ENCODE results near the gene IPPK.
A peak's percentile ranks its signal among the peaks of the same experiment; 100 is the strongest.
"Not testable (repeated sequence)": the region's sequence is repeated elsewhere in the genome, so short reads cannot be mapped to it uniquely, and the experiment has no call there.

IPPK gene

DNA sequence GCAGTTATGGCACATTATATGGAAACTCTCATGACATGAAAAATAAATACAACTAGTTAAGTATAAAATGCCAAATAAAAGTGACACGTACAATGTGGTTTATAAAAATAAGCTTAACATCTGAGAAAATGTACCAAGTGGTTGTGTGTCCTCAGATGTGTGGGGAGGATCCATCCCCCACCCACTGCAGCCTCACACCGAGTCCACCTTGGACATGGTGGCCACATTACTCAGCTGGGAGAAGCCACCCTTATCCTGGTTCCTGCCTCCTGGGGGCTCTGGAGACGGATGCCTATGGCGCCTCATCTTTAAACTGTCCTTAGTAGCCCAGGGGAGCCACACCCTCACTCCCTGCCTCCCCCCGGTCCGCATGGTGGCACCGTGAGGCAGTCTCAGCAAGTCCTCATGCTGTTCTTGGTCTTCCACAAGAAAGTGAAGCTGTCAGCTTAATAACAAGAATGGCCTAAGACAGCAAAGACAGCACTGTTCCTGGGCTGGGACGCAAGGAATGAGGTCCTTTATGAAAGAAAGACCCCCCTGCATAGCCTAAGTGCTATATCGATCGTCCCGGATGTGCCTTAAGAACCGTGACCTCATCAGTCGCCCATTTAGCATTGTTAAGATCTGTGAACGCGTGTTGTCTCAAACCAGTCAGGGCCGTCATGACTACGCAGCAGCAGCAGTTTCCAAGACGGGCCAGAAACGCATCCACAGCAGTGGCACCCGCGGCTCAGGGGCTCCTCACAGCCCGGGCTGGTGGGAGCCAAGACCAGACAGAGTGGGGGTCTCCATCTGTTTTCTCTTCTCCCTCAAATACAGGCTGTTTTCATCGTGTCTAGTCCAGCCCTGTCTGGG is 56.4 kb downstream of the IPPK start:
- no peak for DNase-seq (ENCODE audit: low read depth)

DNA sequence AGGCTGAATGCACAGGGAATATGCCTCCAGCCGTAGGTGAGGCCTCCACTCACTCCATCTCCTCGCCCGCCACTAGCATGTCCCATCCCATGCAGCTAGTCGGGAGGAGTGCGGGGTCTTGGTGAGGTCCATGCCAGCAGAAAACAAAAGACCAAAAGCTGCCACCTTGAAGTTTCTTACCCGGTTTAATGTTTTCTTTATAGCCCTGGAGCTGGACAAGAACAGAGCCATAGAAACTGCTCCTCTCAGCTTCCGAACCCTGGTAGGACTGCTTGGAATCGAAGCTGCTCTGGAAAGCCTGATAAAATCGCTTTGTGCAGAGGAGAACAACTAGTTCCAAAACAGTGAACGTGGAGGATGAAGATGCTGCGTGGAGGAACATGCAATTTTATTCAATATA is 57.1 kb downstream of the IPPK start:
- DNase-seq (ENCODE audit: low read depth) = no peak

DNA sequence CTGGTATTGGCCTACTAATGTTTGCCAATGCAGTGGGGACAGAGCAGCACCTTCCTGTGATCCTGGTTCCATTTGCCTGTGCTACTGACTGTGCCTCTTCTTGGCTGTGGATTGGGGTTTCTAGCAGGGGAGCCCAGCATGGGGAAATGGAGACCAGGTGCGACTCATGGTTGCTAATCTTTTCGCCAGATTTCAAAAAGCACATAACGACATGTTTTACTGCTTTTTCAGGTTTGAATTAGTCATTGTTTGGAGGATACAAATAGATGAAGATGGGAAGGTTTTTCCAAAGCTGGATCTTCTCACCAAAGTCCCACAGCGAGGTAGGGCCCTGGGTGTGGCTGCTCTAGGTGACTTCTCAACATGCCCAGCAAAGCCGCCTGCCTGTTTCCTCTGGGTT is 57.6 kb downstream of the IPPK start:
- no peak for DNase-seq (ENCODE audit: low read depth)

DNA sequence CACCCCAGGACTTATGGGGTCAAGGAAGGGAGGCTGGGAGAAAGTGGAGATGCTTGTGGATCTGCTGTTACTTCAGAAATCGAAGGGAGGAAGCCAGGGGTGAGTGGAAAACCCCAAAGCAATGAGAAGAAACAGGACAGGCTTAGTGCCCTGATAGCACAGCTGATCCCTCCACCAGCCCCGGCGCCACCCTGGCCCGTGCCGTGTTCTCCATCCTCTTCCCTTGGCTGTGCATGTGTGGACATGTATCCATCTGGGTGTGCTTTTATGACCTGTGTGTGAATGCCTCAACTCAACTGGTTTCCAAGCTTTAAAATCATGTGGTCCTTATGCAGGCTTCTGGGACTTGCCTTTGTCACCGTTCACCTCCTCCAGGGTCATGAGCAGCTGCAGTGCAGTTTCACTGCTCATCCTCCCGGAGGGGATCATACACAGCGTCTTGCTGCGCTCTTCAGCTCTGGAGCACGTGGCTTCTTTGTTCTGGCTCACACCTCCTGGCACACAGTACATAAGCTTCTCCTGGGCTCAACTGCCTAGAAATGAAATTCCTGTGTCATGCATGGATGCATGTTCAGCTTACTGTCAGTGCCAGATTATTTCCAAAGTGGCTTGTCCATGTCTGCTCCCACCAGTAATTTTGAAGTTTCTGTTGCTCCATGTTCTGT is 58.2 kb downstream of the IPPK start:
- DNase-seq (ENCODE audit: low read depth) = no peak

DNA sequence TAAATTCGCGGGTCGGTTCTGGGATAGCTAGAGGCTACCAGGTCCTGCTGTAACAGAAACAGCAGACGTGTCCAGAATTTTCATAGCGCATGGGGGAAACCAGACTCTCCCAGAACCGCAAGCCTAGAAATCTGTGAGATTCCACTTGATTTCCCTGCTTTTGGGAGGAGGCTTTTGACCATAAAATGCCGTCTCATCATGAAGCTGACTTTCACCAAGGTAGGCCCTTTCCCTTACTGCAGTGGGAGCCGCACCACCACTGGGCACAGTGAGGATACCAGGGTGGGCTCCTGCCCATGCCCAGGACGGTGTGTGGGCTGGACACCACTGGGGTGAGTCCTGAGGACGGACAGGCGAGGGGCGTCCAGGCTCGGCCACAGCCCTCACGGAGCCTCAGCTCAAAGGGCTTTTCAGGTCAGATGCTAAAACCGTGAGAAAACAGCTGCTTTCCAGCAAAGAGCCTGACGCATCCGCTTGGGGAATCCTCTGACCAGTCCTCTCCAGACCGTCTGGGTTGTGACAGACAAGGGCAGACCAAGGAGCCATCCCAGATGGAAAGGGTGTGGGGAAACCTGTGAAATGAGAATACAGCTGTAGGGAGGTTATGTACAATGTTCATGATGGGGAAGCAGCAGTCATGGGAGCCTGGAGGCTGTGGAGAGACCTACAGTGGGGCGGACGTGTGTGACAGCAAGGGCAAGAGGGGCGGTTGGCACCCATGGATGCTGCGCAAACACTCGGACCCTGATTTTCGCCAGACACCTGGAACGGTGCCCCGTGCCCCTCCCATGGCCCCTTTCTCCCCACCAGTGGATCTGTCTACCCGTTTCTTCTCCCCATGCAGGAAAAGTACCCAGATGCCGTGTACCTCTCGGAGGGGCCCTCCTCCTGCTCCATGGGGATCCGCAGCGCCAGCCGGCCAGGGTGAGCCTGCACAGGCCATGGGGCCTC is 59.2 kb downstream of the IPPK start:
- peak; percentile 74 for DNase-seq (ENCODE audit: low read depth)

DNA sequence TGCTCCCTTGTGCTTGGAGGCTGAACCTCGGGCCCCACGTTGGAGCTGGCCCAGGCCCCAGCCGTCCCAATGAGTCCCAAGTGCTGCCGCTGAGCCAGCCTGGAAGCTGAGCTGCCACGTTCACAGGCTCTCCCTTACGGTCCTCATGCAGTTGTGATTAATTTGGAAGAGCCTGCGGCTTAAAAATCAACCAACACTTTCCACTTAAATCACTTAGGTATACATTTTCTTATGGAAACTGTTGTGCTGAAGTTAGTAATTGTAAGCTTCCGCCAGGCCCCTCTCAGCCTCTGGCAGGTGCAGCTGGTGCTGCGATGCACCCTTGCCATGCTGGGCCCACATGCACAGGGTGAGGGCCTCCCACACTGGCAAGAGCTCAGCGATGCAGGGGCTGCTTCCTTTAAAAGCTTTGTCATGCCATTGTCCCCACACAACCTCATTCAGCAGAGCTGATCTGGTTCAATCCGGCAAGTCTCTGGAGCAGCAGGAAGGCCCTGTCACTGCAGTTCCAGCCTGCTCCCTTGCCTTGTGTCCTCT is 61.0 kb downstream of the IPPK start:
- DNase-seq (ENCODE audit: low read depth) = no peak

DNA sequence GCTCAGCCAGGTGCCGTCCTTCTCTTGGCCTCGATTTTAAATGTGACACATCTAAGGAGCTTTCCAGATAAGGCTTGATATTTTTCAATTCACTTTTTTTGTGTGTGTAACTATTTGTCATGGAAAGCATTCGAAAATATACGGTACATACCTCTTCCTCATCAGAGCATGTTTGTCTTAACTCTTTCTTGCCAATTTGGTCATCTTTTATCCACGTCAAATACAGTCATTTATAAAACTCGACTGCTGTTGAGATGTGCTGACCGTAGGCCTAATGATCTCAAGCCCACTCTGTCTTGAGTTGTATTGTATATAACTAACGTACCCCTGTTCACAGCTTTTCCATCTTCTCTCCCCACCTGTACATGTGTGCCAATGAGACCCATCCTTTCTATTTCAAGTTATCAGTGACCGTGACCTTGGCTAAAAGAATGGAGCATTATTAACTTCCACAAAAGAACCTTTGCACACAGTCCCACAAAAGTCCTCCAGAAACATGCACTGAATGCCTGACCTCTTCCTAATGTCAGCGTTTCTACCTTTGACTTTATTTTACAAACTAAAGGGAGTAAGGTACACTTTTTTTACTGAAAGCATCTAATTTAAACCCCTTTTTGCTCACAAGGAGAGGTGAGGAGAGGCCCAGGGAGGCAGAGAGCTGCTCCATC is 61.6 kb downstream of the IPPK start:
- no peak for DNase-seq (ENCODE audit: low read depth)

DNA sequence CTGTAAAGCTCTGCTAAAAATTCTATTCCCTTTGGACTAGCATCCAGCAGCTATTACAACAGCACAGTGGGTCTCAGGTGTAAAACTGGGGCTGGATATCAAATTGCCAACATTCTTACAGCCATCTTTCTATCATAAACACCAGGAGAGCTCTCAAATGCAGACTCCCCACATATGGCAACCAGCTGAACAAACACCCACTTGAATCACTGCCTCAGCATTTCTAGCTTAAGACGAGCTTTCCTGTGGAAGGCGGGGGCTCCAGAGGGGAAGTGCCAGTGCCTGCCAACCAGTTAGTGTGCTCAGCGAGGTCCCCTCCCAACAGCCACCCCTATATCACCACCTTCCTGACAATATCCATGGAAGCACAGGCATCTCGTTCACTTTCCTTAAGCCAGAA is 62.2 kb downstream of the IPPK start:
- peak; percentile 65 for DNase-seq (ENCODE audit: low read depth)

DNA sequence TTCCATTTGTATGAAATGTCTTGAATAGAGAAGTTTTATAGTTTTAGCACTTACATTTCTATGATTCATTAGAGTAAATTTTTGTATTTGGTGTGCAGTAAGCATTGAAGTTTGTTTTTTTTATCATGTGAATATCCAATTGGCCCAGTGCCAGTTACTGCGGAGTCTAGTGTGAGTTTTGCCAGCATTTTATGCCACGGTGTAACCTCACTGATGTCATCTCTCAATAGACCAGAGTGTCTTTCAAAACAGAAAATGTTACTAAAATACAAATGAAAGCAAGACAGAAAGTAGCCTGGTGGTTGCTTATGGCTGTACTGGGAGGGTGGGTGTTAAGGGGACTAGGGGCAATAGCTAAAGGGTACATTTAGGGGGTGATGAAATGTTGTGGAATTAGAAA is 62.8 kb downstream of the IPPK start:
- DNase-seq (ENCODE audit: low read depth) = no peak

DNA sequence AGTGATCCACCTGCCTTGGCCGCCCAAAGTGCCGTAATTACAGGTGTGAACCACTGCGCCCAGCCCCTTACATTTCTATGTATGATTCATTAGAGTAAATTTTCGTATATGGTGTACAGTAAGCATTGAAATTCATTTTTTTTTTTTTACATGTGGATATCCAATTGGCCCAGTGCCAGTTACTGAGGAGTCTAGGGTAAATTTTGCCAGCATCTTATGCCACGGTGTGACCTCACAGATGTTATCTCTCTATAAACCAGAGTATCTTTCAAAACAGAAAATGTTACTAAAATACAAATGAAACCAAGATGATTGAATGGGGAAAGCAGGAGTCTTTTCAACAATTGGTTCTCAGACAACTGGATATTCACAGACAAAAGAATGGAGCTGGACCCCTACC is 64.7 kb downstream of the IPPK start:
- no peak for DNase-seq (ENCODE audit: low read depth)

DNA sequence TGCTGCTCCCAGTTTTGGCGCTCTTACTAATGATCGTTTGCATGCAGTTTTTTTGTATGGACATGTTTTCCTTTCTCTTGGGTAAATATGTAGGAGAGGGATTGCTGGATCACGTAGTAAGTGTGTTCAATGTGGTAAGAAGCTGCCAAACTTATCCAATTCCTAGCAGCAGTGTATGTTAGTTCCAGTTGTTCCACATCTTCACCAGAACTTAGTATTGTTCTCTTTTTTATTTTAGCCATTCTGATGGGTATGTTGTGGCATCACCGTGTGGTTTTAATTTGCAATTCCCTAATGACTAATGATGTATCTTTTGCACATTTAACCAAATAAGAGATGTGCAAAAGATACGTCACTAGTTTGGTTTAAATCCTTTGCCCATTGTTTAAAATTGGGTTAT is 65.9 kb downstream of the IPPK start:
- no peak for DNase-seq (ENCODE audit: low read depth)

DNA sequence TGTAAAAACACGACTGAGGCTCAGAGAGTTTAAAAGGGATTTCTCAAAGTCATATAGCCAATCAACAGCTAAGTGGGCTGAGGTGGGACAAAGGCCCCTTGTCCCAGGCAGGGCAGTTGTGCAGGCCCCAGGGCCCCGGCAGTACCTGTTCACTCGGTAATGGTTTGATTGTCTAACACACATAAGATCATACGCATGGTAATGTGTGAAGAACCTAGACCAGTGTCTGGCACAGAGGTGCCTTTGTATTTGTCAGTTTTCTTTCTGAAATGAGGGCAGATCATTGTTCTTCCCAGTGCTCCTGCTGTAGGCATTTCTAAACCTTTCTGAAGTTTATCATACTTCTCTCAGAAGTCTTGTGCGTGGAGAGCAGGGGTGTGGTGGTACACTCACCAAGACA is 66.8 kb downstream of the IPPK start:
- no peak for DNase-seq (ENCODE audit: low read depth)

DNA sequence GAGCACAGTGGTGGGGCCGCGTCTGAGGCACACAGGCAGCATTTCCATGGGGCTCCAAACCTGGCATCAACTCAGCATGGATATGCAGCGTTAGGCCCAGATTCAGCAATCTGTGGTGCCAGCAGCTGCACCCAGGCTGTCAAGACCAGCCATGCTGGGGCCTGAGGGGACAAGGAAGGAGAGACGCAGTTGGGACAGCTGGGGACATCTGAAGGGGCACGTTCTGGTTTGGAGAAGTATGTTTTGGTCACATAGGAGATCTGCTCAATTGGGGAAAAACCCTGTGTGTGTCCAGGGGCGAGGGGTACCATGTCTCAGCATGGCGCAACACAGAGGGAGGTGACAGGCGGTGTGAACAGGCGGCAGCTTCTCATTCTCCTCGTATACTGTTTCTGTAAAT is 67.5 kb downstream of the IPPK start:
- DNase-seq (ENCODE audit: low read depth) = no peak

DNA sequence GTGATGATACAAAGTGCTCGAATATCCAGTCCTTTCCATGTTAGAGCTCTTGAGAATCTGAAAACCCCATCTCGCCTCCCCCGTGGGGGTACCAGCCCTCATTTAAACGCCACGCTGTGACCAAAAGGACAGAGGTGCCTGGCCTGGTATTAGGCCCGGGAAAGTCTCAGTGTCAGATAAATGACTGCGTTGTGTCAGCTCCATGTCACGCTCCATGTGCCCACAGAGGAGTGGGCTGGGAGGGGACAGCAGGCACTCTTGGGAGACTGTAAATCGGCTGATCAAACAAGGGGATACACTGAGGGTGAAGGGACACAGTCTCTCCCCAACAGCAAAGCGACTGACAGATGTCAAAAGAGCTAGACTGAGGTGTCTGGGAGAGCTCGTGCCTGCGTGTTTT is 68.5 kb downstream of the IPPK start:
- no peak for DNase-seq (ENCODE audit: low read depth)

DNA sequence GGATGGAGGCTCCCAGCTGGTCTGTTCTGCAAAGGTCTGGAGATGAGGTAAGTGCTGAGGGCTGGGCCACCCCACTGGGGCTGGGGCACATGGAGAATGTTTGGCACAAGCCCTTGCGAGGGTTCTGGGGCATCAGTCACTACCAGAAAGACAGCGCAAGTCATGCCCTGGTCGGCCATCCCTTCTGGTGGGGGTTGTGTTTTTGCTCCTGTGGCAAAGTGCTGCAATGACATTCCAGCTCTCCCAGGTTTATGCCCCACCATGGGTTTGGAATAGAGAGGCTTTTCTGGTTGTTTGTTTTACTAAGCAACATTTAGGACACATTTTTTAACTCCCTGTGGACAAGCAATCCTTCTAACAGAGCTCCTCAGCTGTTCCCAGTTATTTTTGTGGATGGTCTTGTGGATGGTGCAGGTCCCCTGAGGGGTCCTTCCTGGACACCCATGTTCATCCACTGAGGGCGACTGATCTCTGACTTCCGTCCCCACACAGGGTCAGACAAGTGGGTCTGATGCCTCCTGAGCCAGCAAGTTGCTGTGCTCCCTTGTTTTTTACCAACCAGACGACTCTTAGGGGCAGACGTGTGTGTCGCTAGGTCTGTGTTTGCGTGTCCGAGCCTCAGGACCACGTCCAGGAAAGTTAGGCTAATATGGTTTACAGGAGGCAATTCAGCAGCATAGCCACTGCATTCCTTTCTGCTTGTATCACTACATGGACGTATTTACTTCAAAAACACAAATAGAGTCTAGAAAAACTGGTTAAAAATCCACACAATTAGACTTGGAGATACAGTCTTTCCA is 69.3 kb downstream of the IPPK start:
- no peak for DNase-seq (ENCODE audit: low read depth)

DNA sequence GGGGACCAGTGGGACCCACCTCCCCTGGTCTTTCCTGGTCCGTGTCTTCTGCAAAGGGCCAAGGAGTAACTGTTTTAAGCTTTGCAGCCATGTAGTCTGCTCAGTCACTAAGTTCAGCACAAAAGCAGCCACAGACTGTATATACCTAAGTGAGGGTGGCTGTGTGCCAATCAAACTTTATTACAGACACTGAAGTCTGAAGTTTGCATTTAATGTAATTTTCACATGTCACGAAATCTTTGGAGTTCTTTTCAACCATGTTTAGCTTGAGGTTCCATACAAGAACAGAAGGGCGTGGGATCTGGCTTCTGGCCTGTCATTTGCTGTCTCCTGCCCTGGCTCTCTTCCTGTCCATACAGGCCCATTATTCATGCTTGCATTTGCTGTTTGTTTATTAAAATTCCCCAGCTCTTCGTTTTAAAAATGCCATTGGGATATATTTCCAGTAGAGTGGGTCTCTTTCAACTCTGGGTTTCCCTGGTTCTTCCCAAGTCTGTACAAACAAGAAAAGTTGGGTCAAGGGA is 69.9 kb downstream of the IPPK start:
- no peak for DNase-seq (ENCODE audit: low read depth)

DNA sequence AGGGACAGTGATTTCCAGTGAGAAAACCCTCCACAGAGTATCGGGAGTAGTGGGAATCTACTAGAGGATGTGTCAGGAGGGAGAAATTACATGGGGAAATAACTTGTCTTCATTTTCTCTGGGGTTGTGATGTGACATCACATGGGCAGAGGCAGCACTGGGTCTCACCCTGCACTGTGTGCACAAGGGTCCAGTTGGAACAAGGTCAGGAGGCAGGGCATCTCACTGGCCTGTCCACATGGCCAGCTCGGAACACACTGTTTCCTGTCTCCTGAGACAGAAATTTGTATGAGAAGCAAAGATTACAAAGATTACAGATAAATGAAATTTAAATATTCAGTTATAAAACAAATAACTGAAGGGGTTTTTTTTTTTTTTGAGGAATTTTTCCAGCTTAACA is 71.5 kb downstream of the IPPK start:
- DNase-seq (ENCODE audit: low read depth) = no peak

DNA sequence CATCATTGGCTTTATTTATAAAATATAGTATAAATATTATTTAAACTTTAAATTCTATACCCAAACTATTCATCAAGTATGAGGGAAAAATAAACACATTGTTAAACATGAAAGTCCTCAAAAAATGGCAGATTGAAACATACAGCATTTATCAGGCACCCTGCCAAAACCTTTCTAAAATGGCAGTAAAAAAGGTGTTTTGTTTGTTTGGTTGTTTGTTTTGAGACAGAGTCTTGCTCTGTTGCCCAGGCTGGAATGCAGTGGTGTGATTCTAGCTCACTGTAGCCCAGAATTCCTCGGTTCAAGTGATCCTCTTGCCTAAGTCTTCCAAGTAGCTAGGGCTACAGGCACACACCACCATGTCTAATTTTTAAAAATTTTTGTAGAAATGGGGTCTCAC is 74.0 kb downstream of the IPPK start:
- no peak for DNase-seq (ENCODE audit: low read depth)

DNA sequence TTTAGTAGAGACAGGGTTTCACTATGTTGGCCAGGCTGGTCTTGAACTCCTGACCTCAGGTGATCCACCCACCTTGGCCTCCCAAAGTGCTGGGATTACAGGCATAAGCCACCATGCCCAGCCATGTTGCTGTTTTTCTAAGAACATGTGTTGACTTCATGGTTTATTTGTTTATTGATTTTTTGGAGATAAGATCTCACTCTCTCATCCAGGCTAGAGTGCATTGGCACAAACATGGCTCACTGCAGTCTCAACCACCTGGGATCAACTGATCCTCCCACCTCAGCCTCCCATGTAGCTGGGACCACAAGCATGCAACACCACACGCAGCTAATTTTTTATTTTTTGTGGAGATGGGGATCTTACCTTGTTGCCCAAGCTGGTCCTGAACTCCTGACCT is 74.9 kb downstream of the IPPK start:
- not testable (repeated sequence) for DNase-seq (ENCODE audit: low read depth)

DNA sequence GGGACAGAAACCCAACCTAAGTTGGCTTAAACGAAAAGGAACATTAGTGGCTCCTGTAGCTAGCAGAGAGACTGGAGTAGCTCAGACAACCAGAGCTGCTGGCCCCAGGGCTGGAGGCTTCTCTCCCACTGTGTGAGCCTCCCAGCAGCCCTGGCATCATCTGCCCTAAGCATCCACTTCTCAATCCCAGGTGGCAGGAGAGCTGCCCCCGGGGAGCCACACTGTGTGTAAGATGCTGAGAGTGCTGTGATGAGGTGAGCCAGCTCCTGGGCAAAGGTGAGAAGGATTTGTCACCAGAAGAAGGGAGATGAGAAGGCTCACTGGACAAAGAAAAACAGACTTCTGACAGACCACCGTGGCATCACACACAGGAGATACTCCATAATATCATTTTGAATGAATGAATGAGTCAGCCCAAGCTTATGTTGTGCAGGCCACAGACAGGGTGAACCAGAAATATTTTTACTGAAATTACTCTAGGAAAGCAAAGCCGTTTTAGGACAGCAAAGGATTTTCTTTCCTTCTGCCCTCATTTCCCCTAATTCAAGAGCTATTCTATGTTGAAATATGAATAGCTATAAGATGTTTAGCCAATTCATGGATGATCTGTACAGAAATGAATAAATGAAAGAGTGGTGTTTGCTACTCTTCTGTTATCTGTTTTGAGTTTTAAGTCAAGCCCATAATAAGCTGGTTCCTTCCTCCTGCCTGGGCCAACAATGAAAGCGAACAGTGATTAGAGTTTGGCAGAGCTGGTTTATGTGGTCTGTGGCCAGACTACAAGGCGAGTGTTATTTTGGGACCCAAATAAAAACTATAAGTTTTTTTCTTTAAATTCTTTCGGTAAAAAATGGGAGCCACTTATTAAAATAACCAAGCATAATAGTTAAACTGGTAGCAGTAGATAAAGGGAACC is 76.7 kb downstream of the IPPK start:
- DNase-seq (ENCODE audit: low read depth) = no peak

Data from GM04504 (cell line).